Panc1 (cell line): ENCODE data around the gene CDKN2B-AS1.

Source experiments
- CTCF ChIP-seq: fragments of 450-650 bp; IDR thresholded peaks from 2 replicates; pipeline ENCODE4 v1.5.1; 2017; ENCODE audit warnings: mild to moderate bottlenecking
- POLR2AphosphoS5 ChIP-seq: IDR thresholded peaks from 2 replicates; pipeline ENCODE4 v1.6.1; 2012; ENCODE audit warnings: mild to moderate bottlenecking, low read depth, low read length, moderate library complexity
- TF ChIP-seq, protein P1 (sequence below), 2 experiments: IDR thresholded peaks; 2 replicates each; pipeline ENCODE4 v1.6.1; 2011 to 2012; ENCODE audit warnings: low read depth in 2 of 2, control low read depth in 1 of 2, low read length in 1 of 2, mild to moderate bottlenecking in 1 of 2, moderate library complexity in 1 of 2; ENCODE audit not compliant: insufficient read depth in 1 of 2

DNA sequence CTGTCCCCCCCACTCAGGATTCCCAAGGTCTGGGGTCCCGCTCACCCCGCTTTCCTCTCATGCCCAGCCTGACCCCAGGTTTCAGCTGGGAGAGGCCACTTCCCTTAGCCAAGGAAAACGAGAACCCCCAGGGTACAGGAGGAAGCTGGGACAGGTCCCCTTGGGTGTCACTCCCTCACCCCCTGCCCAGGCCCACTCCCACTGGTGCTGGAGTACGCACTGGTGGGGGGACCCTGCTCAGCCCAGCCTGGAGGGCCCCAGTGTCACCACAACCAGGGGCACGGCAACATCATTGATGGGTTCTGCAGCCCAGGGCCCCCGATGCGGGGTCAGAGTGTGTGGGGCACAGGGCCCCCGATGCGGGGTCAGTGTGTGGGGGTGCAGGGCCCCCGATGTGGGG, 159.5 kb downstream of the CDKN2B-AS1 start:
- TF ChIP-seq POLR2AphosphoS5 = no peak
- no peak for TF ChIP-seq CTCF
- TF ChIP-seq, protein P1, sequence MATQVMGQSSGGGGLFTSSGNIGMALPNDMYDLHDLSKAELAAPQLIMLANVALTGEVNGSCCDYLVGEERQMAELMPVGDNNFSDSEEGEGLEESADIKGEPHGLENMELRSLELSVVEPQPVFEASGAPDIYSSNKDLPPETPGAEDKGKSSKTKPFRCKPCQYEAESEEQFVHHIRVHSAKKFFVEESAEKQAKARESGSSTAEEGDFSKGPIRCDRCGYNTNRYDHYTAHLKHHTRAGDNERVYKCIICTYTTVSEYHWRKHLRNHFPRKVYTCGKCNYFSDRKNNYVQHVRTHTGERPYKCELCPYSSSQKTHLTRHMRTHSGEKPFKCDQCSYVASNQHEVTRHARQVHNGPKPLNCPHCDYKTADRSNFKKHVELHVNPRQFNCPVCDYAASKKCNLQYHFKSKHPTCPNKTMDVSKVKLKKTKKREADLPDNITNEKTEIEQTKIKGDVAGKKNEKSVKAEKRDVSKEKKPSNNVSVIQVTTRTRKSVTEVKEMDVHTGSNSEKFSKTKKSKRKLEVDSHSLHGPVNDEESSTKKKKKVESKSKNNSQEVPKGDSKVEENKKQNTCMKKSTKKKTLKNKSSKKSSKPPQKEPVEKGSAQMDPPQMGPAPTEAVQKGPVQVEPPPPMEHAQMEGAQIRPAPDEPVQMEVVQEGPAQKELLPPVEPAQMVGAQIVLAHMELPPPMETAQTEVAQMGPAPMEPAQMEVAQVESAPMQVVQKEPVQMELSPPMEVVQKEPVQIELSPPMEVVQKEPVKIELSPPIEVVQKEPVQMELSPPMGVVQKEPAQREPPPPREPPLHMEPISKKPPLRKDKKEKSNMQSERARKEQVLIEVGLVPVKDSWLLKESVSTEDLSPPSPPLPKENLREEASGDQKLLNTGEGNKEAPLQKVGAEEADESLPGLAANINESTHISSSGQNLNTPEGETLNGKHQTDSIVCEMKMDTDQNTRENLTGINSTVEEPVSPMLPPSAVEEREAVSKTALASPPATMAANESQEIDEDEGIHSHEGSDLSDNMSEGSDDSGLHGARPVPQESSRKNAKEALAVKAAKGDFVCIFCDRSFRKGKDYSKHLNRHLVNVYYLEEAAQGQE (IDR thresholded peaks at IDR 0.05; ENCODE audit: insufficient read depth in 1 of 2, low read depth in 2 of 2, low read length in 1 of 2) = no peak
